ENCODE results near the gene KRTAP9-6. TPM values are rescaled to one million over a fixed set of nuclear protein-coding genes. Genes with fewer than 3 reads are reported as not detected.
A peak's percentile ranks its signal among the peaks of the same experiment; 100 is the strongest.

Gene KRTAP9-6, protein sequence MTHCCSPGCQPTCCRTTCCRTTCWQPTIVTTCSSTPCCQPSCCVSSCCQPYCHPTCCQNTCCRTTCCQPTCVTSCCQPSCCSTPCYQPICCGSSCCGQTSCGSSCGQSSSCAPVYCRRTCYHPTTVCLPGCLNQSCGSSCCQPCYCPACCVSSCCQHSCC
- not detected for total RNA-seq (2013)
- not detected for polyA plus RNA-seq
- polyA minus RNA-seq = not detected in 2 replicates
- 0 reads per million in 11 experiments for total RNA-seq

DNA sequence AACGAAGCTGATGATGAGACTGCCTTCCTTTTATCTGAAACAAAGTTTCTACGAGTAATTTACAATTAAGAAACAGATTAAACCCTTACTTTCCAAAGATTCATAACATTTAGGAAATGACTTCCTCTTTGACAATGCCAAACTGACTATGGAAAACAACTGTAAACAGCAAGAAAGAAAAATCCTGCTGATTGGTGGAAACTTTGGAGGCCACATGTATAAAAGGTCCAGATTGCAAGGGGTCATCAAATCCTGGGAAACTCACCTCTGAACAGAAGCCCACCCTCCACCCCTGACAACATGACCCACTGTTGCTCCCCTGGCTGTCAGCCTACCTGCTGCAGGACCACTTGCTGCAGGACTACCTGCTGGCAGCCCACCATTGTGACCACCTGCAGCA lies at the start of gene KRTAP9-6:
Gene KRTAP9-6, plus strand, starts transcription at position 301 of the 400 bp plus-strand sequence. Its CDS starts 0 bp downstream, at position 301.
- Histone ChIP-seq H3K79me2 (ENCODE audit: insufficient read depth, low read length) (no peaks in the 10 kb centered on the region), H3K9ac (ENCODE audit: insufficient read depth, low read length, poor library complexity, severe bottlenecking) (no peak within 1 kb of the TSS), H3K27ac (ENCODE audit: low read depth in 1 of 2, low read length in 2 of 2) (no peak within 1 kb of the TSS), H4K20me1 (ENCODE audit: insufficient read depth, low read length) (no peaks in the 10 kb centered on the region), H3K36me3 (replicated peaks in 1 of 2; ENCODE audit: control insufficient read depth in 1 of 2, insufficient read depth in 2 of 2, low read length in 2 of 2) (no peaks in the 10 kb centered on the region), H3K27me3 (ENCODE audit: control insufficient read depth in 2 of 2, insufficient read depth in 2 of 2, low read length in 2 of 2) (peaks cover 0 to 6% of the 10 kb centered on the region in 2 donors), H3K4me1 (ENCODE audit: control insufficient read depth in 1 of 2, insufficient read depth in 2 of 2, low read length in 2 of 2) (no peaks in the 10 kb centered on the region), H3K4me3 (replicated peaks in 1 of 3; ENCODE audit: low read depth in 2 of 3, low read length in 3 of 3) (no peak within 1 kb of the TSS), H3K4me2 (replicated peaks; ENCODE audit: extremely low read depth, low read length, poor library complexity, severe bottlenecking) (no peak within 1 kb of the TSS), H2AFZ (ENCODE audit: insufficient read depth, low read depth, low read length, poor library complexity, severe bottlenecking) (no peak within 1 kb of the TSS), H3K9me3 (replicated peaks in 1 of 2; ENCODE audit: control insufficient read depth in 1 of 2, insufficient read depth in 1 of 2, low read length in 2 of 2) (no peaks in the 10 kb centered on the region)
- peaks cover 0 to 3% (median 0%) of the 10 kb centered on the region in 7 donors for H3K9me3 Mint-ChIP-seq
- H3K4me3 Mint-ChIP-seq = peak within 1 kb of the TSS in 1 of 2 donors; percentile 57
- peak within 1 kb of the TSS in 1 of 7 donors; percentile 59 for H3K27ac Mint-ChIP-seq
- no CpG with 5 or more reads among the region's 2 CpGs for WGBS (ENCODE audit: insufficient coverage)
- H3K27me3 Mint-ChIP-seq (ENCODE audit: low read depth in 3 of 3) = peaks cover 7 to 14% (median 9%) of the 10 kb centered on the region in 3 donors
- TF ChIP-seq, protein P1, sequence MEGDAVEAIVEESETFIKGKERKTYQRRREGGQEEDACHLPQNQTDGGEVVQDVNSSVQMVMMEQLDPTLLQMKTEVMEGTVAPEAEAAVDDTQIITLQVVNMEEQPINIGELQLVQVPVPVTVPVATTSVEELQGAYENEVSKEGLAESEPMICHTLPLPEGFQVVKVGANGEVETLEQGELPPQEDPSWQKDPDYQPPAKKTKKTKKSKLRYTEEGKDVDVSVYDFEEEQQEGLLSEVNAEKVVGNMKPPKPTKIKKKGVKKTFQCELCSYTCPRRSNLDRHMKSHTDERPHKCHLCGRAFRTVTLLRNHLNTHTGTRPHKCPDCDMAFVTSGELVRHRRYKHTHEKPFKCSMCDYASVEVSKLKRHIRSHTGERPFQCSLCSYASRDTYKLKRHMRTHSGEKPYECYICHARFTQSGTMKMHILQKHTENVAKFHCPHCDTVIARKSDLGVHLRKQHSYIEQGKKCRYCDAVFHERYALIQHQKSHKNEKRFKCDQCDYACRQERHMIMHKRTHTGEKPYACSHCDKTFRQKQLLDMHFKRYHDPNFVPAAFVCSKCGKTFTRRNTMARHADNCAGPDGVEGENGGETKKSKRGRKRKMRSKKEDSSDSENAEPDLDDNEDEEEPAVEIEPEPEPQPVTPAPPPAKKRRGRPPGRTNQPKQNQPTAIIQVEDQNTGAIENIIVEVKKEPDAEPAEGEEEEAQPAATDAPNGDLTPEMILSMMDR (IDR thresholded peaks at IDR 0.05) = no peak
- DNase-seq = no peak
- intact Hi-C loops (cut with micrococcal nuclease) = no loop called here
- H3K4me1 Mint-ChIP-seq = no peaks in the 10 kb centered on the region
- no peaks in the 10 kb centered on the region for H3K36me3 Mint-ChIP-seq

DNA sequence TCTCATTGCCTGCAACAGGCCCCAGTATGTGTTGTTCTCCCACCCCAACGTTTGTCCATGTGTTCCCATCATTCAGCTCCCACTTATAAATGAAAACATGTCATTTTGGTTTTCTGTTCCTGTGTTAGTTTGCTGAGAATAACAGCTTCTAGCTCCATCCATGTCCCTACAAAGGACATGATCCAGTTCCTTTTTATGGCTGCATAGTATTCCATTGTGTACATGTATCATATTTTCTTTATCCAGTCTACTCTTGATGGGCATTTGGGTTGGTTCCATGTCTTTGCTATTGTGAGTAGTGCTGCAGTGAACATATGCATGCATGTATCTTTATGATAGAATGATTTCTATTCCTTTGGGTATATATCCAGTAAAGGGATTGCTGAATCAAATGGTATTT lies 49.5 kb upstream of the KRTAP9-6 start:
- H4K20me1 ChIP-seq (ENCODE audit: insufficient read depth, low read length) = no peaks in the 10 kb centered on the region
- WGBS (ENCODE audit: insufficient coverage) = no CpG with 5 or more reads among the region's 1 CpG
- H3K36me3 Mint-ChIP-seq = no peaks in the 10 kb centered on the region
- no peak overlapping the region for H3K4me3 ChIP-seq (replicated peaks in 1 of 3; ENCODE audit: low read depth in 2 of 3, low read length in 3 of 3)
- H3K4me3 Mint-ChIP-seq = no peak overlapping the region
- no peaks in the 10 kb centered on the region for H3K79me2 ChIP-seq (ENCODE audit: insufficient read depth, low read length)
- no peak for DNase-seq
- no peak overlapping the region for H3K9ac ChIP-seq (ENCODE audit: insufficient read depth, low read length, poor library complexity, severe bottlenecking)
- peaks cover 2 to 19% (median 10%) of the 10 kb centered on the region in 3 donors for H3K27me3 Mint-ChIP-seq (ENCODE audit: low read depth in 3 of 3)
- no peaks in the 10 kb centered on the region for H3K4me1 Mint-ChIP-seq
- no peak overlapping the region for H3K4me2 ChIP-seq (replicated peaks; ENCODE audit: extremely low read depth, low read length, poor library complexity, severe bottlenecking)
- no peak overlapping the region for H2AFZ ChIP-seq (ENCODE audit: insufficient read depth, low read depth, low read length, poor library complexity, severe bottlenecking)
- TF ChIP-seq, protein P1 (IDR thresholded peaks at IDR 0.05) = no peak
- no peaks in the 10 kb centered on the region for H3K4me1 ChIP-seq (ENCODE audit: control insufficient read depth in 1 of 2, insufficient read depth in 2 of 2, low read length in 2 of 2)
- H3K36me3 ChIP-seq (replicated peaks in 1 of 2; ENCODE audit: control insufficient read depth in 1 of 2, insufficient read depth in 2 of 2, low read length in 2 of 2) = no peaks in the 10 kb centered on the region
- H3K27me3 ChIP-seq (ENCODE audit: control insufficient read depth in 2 of 2, insufficient read depth in 2 of 2, low read length in 2 of 2) = no peaks in the 10 kb centered on the region
- intact Hi-C loops (cut with micrococcal nuclease) = no loop called here
- H3K9me3 Mint-ChIP-seq = peaks cover under 1 to 14% (median 6%) of the 10 kb centered on the region in 7 donors
- peaks cover 0 to 3% of the 10 kb centered on the region in 2 donors for H3K9me3 ChIP-seq (replicated peaks in 1 of 2; ENCODE audit: control insufficient read depth in 1 of 2, insufficient read depth in 1 of 2, low read length in 2 of 2)
- no peak overlapping the region for H3K27ac Mint-ChIP-seq
- H3K27ac ChIP-seq (ENCODE audit: low read depth in 1 of 2, low read length in 2 of 2) = no peak overlapping the region
